SIG-M5 (cell line): ENCODE results near the gene CDH13.

Experiments used
- DNase-seq: peaks from one replicate; lab custom pipeline; 2025; lab: John Stamatoyannopoulos, UW

Gene CDH13

DNA sequence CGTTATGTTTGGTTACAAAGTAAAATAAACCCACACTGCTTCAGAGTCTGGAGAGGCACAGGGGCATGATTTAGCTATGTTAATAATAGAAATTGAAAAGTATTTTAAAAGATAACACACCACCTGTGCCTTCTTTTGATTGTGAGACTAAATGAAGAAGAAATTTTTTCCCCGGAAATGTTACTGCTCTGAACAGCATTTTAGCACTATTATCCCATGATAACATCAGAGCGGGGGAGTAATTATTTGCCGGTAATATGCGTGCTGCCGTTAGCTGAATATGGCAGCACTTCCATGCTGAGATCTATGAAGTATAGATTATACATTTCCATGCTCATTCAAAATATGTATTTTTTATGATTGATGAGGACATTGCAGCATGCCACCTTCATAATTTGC is 680.8 kb downstream of the CDH13 start:
- DNase-seq = no peak

DNA sequence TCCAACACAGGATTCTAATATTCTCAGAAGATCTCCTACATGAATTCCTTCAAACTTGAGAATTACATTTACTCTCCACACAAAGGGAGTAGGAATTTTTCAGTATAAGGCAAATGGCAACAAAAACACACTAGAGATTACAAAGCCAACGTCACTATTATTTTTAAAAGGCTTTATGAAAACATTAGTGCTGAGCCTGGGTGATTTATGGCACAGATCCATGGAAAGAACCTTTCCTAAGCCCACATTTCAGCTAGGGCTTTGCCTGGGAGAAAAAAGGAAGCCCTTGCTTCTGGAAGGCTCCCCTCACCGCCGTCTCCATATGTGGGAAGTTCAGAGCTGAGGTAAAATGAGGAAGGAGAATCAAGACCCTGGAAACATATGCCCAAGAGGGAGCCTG is 681.6 kb downstream of the CDH13 start:
- DNase-seq = no peak

DNA sequence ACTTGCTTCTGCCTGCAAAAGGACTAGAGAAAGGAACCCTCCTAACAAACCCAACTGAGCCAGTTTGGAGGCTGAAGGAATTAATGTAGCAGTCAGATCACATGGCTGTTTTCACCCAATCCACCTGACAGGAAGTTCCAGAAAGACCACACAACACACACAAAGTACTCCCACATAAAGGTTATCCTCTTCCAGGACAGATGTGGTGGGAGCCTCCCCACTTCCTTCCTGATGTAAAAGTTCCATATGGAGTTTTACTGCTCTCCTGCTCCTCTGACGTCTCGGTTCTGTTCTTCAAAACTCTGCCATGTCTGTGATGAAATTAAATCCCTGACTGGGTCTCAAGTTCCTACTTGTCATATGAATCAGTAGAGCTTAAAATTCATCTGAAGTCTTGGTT is 684.0 kb downstream of the CDH13 start:
- DNase-seq = no peak

DNA sequence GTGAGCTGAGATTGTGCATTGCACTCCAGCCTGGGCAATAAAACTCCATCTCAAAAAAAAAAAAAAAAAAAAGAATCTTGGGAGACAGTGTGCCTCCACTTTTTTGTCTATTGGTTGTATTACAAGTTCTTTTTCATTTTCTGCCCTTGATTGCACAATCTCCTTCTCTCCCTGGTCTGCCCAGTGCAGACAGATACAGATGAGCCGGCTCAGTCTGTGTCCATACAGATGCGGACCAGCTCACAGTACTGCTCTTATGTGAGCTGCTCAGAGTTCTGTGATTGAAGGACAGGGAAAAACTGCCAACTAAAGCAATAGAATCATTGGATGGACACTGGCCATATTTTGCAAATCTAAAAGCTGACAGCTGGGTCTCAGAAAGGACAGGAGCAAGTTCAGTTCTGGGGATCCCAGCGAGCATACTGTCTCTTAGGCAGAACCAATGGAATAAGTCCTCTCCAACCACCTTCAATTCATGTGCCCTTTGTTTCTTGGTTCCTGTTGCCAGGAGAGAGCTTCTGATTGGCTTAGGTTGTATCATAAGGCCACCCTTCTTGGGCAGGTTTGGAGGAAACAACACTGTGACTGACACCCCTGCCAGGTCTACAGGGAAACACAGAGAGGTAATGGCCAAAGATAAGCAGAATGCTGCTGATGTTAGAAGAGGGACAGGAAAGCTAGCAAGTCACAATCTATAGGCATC is 685.4 kb downstream of the CDH13 start:
- DNase-seq = no peak

DNA sequence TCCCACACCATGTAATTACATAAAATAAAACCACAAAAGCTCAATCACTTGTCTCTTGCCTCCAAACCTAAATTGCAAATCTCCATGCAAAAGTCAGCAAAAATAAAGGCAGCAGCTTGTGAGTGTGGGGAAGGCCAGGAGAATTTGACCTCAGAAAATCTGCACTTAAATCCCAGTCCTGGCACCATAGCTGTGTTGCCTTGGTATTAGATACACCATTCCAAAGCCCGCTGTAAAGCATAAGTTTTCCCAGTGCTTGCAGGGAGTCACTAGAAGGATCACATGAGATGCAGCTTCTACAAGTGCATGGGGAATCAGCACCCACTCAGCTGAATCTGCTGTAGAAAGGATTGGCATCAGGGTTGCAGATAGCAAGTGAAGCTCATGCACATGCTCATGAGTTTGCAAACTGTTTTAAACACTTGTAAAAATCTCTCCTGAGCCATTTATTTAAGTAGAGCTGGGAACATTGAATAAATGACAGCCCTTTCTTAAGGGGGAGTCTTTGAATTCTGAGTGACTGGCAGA is 686.0 kb downstream of the CDH13 start:
- DNase-seq = no peak

DNA sequence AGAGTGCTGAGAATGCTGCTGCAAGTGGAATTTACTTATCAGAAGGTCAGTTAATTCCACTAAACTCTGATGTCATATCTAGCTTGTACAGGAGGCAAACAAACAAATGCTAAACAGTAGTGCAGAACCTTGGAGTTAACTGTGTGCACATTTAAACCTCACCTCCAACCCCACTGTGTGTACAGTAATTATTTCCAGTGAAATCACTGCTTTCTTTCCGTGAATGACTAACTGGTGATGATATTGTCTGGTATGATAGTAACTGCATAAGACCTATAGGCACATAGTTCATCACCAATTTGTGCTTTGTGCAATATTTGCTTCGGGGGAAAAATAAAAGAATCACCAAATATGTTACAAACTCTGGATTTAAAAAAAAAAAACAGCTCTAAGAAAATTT is 688.5 kb downstream of the CDH13 start:
- DNase-seq = no peak

DNA sequence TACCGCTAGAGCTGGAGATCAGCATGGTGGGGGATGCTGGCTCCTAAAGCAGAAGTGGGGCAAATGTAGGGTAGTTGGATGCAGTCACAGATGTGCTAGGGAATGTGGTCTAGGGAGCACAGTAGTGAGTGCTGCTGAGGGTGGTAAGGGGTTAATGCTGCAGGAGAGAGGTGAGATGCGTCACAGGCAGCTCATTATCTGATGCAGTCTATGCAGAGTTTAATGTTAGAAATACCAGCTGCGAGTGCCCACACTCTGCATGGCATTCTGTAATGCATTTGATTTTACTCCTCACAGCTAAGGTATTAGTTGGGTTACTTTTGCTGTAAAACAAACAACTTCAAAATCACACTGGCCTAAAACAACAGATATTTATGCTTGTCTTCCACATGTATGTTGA is 689.7 kb downstream of the CDH13 start:
- DNase-seq = no peak

DNA sequence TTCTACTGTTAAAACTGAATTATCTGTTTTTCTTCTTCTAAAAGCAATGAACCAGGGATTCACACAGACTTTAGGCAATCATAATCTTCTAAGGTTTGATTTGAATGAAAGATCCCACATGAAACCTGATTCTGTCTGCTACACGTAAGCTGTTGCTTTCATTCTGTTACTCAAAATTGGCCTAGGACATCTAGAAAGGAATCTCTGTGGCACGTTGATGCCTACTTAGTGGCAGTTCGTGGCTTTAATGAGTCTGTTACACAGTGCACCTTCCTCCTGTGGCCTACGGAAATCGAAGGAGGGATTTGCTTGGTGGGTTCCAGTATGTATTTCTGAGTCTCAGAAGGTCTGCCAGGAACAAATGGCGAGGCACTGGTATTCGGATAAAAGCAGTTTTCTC is 691.6 kb downstream of the CDH13 start:
- DNase-seq = no peak

DNA sequence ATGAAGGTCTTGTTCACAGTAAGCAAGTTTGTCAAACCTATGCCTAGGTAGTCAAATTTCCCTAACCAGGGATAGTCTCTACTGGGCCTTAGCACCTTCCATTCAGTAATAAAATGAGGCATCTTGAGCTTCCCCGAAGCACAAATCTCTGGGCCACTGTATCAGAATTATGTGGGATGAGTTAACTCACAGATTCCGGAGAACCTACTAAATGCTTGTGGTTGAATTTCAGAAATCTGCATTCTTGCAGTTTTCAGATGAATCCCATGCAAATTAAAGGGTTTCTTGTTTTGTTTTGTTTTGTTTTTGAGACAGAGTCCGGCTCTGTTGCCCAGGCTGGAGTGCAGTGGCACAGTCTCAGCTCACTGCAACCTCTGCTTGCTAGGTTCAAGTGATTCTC is 702.2 kb downstream of the CDH13 start:
- DNase-seq = no peak

DNA sequence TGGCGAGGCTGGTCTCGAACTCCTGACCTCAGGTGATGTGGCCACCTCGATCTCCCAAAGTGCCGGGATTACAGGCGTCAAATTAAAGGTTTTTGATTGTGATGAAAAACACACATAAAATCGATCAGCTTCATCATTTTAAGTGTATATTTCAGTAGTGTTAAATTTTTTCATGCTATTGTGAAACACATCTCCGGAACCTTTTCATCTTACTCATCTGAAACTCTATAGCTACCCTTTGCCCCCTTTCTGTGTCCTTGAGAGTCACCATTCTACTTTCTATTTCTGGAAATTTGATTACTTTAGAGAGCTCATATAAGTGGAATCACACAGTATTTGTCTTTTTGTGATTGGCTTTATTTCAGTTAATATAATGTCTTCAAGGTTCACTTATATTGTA is 702.7 kb downstream of the CDH13 start:
- no peak for DNase-seq

DNA sequence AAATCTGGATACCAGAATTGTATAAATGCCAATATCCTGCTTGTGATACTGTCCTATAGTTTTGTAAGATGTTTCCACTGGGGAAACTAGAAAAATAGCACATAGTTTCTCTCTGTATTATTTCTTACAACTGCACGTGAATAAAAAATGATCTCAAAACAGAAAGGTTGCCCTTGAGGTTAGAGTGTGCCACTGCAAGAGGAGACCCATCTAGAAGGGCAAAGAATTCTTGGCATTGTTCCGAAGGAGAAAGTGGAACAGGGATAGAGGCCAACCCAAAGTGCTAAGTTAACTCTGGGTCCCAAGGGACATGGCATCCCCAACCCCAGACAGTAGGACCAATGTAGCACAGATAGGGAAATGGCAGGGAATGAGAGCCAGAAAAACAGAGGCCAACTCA is 703.5 kb downstream of the CDH13 start:
- DNase-seq = no peak

DNA sequence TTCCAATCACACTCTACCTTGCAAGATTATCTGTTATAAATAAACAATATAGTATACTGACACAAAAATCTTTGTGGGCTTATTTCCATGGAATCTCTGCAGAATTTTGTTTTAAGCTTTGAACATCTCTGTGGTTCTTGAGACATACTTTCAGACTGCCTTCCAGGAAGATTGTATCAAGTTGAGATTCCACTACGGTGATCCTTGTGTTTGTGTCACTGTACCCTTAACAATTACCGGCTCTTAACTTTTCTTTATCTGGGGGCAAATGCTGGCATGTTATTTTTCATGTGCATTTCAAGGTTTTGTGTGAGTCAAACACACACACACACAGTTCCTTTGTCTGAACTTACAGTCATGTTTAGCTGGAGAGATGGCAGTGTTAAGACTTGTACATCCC is 708.3 kb downstream of the CDH13 start:
- DNase-seq = no peak

DNA sequence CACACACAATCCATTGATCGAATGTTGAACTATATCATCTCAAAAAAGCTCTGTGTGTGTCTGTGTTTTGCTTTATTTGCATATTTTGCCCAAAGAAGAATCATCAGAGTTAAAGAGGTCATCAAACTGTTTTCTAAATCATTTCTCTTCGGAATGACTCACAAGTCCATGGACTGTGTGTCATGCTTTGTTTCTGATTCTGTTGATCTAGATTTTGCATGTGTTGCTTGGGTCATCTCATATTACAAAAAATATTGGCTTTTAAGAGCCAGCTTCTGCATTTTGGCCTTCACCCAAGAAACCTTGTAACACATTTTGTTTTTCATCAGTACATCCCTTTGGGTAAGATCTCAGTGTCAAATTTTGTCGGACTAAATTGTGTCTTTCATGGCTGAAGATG is 709.8 kb downstream of the CDH13 start:
- DNase-seq = no peak

DNA sequence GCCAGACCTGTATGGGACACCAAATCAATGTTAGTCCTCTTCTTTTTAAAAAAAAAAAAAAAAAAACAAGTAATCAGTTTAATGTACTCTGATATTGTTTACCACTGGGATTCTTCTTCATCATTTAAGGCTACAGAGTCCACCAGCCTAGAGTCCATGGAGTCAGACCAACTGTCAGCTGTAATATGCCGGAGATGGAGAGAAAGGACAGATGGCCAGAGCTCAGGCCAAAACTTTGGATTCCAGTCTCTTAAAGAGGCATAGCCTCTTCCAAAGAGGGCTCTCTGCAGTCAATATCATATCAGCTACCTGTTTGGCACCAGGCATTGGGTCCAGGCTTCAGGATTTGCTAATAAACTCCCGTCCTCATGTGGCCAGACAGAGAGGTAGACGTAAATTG is 711.4 kb downstream of the CDH13 start:
- DNase-seq = no peak

DNA sequence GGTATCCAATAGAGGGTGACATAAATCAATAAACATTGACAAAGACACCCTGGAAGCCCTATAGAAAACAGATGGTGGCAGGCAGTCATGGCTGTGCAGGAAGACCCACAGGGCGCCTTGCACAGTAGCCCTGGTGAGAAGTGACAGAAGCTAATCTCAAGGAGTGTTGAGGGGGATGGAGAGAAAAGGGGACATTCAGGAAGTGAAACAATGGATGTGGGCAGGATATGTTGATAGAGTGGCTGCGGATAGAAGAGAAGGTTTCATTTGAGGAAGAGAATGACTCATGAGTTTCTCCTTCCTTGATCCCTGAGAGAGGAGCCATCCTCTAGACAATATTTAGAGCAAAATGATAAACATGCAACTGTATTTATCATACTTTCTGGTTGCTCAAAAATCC is 712.2 kb downstream of the CDH13 start:
- DNase-seq = no peak

DNA sequence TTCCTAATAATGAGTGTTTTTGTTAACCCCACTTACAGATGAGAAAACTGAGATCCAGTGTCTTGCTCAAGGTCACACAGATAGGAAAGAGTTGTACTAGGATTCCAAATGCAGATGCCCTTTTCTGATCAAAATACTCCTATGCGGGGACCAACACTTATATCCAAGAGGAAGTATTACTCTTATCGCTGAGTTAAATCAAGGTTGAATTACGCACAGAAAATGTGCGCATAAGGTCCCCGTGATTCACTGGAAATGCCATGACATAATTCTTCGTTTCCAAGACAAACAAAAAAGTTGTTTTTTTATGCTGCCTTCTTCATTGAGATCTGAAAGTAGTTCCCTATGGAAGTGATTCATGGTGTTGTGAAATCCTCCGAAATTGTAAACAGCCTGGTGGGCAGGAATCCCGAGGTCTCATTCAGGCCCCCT is 717.2 kb downstream of the CDH13 start:
- DNase-seq = no peak

DNA sequence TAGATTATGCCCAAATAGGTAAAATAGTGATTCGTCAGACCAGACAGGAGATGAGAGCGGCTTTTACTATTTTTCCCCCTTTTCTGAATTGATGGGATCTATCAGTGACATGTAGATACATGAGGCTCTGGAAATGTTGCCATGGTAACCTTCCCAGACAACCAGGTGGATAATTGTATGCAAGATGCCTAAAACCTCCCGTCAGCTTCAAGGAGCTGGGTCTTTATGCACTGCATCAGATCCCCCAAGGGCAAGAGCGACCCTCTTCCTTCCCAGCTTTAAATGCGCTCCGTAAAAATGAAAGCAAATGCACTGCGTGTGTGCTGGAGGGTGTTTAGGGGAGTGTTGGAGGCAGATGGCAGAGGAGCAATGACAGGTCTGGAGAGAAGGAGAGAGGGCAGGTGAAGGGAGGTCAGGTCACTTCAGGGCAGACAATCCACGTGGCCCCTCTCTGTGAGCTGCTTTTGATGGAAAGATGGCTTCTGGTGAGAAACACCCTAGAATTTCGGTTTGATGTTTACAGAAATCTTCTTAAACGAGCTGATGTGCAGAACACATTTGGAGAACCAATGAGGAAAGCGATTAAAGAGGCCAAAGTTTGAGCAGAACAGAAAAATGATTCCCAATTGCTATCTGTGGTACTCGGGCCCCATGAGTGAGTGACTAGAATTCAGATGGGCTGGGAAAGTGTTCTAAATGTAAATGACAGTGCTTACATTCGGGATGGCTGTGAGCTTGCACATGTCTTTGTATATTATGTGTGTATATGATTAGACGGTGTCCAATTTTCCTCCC is 719.3 kb downstream of the CDH13 start:
- no peak for DNase-seq

DNA sequence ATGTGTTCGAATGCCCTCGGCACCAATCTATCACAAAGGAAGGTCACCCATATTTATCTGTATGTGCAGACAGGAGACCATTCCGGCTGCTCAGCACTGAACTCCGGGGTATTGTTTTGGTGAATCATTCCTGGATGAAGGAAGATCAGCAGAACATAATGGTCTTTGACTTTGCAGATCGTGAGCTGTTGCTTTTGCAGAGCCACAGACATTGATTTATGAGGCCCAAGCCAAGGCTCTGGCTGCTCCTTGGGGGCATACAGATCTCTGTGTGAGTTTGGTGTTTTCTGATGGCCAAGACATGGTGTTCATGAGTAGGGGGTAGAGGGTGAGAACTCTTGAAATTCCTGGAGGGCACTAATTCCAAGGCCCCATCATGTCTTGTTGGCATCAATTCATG is 722.2 kb downstream of the CDH13 start:
- no peak for DNase-seq

DNA sequence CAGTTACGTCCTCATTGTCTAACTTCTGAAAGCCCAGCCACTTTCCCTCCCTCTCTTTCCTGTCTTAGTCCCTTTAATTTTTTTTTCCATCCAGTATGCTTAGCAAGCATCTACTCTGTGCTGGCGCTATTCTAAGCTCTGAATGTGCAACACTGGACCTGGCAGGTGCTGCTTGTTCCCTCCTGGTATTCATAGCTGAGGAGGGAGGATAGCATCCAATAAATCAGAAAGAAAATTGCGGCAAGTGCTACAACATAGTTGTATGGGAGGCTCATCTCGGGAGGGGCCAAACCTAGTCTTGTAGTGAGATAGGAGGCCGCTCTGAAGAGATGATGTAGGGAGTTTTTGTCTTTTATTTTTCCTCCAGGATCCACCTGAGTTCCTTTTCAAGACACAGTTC is 723.7 kb downstream of the CDH13 start:
- no peak for DNase-seq

DNA sequence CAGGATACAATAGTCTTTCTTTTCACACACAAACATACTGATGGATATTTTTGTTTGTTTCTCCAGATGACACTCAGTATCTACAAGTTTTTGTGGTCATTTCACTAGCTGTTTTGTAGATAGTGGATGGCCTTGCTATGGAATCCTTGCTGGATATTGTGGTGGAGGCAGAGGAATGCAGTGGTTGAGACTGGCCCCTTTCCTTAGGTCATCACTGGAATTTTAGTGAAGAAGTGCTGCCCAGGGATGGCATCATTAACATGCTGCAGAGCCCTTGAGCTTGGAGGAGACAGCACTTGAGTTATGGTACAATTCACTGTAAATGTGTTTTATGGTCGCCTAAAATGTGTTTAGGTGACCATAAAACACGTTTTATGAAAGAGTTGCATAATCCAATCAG is 725.1 kb downstream of the CDH13 start:
- DNase-seq = no peak

DNA sequence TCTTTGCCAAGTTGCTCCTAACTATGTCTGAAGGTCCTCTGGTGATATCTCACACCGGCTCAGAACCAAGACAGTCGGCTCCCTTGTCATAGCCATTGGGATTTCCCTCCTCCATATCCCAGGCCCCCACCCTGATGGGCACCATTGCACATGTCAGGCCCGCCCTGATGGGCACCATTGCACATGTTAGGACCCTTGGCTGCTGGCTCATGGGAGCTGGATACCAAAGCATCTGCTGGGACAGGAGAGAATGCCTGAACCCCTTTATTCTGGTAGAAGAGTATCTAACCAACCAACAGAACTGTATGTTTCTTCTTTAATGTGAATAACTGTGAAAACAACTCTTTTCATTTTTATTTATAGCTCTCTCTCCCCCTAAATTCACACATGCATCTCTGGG is 726.5 kb downstream of the CDH13 start:
- DNase-seq = no peak

DNA sequence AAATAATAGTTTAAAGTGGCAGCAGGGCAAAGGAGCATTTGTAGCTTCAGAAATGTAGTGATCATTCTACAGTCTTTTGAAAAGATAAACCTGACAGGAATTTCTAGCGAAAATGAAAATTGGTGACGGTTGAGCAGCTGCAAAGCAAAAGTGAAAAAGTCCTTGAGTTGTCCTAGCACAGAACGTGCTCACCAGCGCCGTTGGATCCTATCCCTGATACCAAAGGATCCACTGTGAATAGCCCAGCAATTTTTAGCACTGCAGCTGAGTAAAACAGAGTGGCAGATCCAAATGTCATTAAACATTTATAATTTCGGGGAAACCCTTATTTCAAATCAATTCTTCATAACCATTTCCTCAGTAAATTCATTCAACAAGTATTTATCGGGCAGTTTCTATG is 727.2 kb downstream of the CDH13 start:
- DNase-seq = no peak

DNA sequence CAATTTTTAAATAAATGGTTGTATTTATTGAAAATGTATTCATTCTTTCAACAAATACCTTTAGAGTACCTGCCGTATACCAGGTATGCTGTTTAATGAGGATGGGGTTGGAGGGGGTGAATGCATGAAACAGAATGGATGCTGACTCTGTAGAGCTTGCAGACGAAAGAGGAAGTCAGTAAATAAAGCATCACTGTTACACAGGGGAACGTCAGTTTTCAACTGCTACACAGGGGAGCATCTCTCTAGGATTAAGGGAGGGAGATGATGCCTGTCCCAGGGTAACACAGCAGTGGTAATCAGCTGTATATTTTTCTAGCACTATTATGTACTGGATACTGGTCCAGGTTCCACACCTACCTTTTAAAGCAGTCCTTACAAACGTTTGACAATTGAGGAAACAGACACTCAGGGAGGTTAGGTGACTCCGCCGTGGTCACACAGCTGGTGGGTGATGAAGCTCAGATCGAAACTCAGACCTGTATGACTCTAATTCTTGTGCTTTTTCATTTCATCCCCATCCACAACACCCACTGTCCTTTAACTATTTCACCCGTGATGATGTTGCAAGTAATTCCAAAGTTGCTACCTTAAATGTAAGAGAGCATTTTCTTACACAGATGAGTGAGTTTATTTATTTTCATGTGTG is 728.9 kb downstream of the CDH13 start:
- DNase-seq = no peak
